Measurements from ENCODE around the gene OLIG2. TPM values are rescaled to one million over a fixed set of nuclear protein-coding genes. Genes with fewer than 3 reads are reported as not detected.

Gene OLIG2
- total RNA-seq, 3 donors from 2014 or later (not counting 1 experiment from before 2014, with no cell fraction given): not detected

DNA sequence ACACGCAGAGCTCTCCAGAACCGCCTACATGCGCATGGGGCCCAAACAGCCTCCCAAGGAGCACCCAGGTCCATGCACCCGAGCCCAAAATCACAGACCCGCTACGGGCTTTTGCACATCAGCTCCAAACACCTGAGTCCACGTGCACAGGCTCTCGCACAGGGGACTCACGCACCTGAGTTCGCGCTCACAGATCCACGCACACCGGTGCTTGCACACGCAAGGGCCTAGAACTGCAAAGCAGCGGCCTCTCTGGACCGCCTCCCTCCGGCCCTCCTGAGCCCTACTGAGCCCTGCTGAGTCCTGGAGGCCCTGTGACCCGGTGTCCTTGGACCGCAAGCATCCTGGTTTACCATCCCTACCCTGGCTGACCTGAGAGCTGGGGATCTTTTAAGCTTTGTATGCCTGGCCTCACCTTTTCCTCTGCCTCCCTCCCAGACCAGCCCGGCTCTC, 8.3 kb downstream of the OLIG2 start:
- Mint-ChIP-seq H3K9me3 (no peaks in the 10 kb centered on the region), H3K27me3 (ENCODE audit: low read depth in 2 of 2) (peaks cover 21 to 35% of the 10 kb centered on the region in 2 donors), H3K36me3 (no peaks in the 10 kb centered on the region), H3K4me3 (no peak overlapping the region), H3K4me1 (peaks cover 31% of the 10 kb centered on the region in 2 donors), H3K27ac (no peak overlapping the region)
- no peak for ATAC-seq
- TF ChIP-seq, protein P1, sequence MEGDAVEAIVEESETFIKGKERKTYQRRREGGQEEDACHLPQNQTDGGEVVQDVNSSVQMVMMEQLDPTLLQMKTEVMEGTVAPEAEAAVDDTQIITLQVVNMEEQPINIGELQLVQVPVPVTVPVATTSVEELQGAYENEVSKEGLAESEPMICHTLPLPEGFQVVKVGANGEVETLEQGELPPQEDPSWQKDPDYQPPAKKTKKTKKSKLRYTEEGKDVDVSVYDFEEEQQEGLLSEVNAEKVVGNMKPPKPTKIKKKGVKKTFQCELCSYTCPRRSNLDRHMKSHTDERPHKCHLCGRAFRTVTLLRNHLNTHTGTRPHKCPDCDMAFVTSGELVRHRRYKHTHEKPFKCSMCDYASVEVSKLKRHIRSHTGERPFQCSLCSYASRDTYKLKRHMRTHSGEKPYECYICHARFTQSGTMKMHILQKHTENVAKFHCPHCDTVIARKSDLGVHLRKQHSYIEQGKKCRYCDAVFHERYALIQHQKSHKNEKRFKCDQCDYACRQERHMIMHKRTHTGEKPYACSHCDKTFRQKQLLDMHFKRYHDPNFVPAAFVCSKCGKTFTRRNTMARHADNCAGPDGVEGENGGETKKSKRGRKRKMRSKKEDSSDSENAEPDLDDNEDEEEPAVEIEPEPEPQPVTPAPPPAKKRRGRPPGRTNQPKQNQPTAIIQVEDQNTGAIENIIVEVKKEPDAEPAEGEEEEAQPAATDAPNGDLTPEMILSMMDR (IDR thresholded peaks at IDR 0.05): no peak
- DNase-seq: no peak
- H3K4me1 ChIP-seq (ENCODE audit: control insufficient read depth, insufficient read depth, low read length): peaks cover 36% of the 10 kb centered on the region
- peaks cover 3% of the 10 kb centered on the region for H3K9me3 ChIP-seq (ENCODE audit: control insufficient read depth, insufficient read depth, low read length)
- intact Hi-C loops (cut with micrococcal nuclease): loop anchor here (2.0 kb wide), 1 partner anchor 13 kb away; no protein-coding TSS in a partner anchor
- H3K27me3 ChIP-seq (ENCODE audit: control insufficient read depth, insufficient read depth, low read length): peaks cover 42% of the 10 kb centered on the region
- H3K27ac ChIP-seq (ENCODE audit: low read length): no peak overlapping the region
- no peaks in the 10 kb centered on the region for H3K36me3 ChIP-seq (ENCODE audit: control insufficient read depth, insufficient read depth, low read length)
- no peak overlapping the region for H3K4me3 ChIP-seq (ENCODE audit: low read length)
- WGBS (ENCODE audit: insufficient coverage): 94% methylated on average over 20 of the region's 20 CpGs

DNA sequence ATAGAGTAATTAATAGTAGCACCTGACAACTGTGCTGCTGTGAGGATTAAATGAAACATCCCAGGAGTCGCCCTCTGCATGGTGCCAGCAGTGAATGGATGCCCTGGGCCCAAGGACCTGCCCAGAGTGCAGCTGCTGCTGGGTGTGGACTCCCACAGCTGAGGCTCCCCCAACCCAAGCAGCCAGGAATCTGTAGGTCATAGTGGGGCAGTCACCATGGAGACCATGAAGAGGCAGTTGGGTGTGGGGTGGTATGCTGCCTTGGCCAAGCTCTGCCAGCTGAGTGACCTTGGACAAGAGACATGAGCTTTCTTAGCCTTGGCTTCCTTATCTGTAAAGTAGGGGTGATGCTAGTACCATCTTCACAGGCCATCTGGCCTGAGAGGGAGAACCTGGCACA, 9.4 kb downstream of the OLIG2 start:
- intact Hi-C loops (cut with micrococcal nuclease): loop anchor here (2.0 to 5.0 kb wide), 2 partner anchors 14 to 42 kb away; no protein-coding TSS in a partner anchor
- no peak overlapping the region for H3K4me3 Mint-ChIP-seq
- no peaks in the 10 kb centered on the region for H3K36me3 ChIP-seq (ENCODE audit: control insufficient read depth, insufficient read depth, low read length)
- peaks cover 23 to 24% of the 10 kb centered on the region in 2 donors for H3K4me1 Mint-ChIP-seq
- H3K36me3 Mint-ChIP-seq: no peaks in the 10 kb centered on the region
- H3K4me1 ChIP-seq (ENCODE audit: control insufficient read depth, insufficient read depth, low read length): peaks cover 27% of the 10 kb centered on the region
- no peaks in the 10 kb centered on the region for H3K9me3 Mint-ChIP-seq
- ATAC-seq: no peak
- TF ChIP-seq, protein P1 (IDR thresholded peaks at IDR 0.05): no peak
- peaks cover 30% of the 10 kb centered on the region for H3K27me3 ChIP-seq (ENCODE audit: control insufficient read depth, insufficient read depth, low read length)
- peaks cover 14 to 24% of the 10 kb centered on the region in 2 donors for H3K27me3 Mint-ChIP-seq (ENCODE audit: low read depth in 2 of 2)
- WGBS (ENCODE audit: insufficient coverage): 100% methylated on average over 1 of the region's 1 CpG
- H3K4me3 ChIP-seq (ENCODE audit: low read length): no peak overlapping the region
- DNase-seq: no peak
- no peak overlapping the region for H3K27ac Mint-ChIP-seq
- no peaks in the 10 kb centered on the region for H3K9me3 ChIP-seq (ENCODE audit: control insufficient read depth, insufficient read depth, low read length)
- H3K27ac ChIP-seq (ENCODE audit: low read length): no peak overlapping the region

DNA sequence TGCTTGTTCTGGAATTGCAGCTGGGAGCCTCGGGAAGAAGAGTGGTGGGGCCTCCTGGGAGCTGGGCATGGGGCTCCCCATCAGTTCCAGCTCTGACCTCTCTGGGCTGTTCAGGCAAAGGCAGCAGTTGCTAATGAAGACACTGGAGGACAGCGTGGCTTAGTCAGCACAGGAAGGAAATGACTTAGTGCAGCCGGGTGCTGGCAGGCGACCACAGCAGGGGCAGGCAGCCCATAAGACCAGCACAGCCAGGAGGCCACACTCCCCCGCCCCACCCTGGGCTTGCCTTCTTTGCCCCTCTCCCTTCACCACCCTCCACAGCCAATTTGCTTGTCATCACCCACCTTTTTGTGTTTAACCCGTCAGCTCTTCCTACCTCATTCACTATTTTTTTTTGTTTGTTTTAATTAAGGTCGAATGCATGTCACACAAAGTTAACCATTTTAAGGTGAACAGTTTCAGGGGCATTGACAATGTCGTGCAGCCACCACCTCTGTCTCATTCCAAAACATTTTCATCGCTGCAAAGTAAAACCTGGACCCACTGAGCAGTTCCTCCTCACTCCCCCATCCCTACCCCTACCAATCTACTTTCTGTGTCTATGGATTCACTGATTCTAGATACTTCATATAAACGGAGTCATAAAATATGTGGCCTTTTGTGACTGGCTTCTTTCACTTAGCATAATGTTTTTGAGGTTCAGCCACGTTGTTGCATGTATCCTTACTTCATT, 10.9 kb downstream of the OLIG2 start:
- peak overlapping the region; percentile 59 to 86 for H3K27ac Mint-ChIP-seq

More for the DNA sequence above, 10.9 kb downstream of the OLIG2 start:
- peaks cover 27% of the 10 kb centered on the region for H3K4me1 ChIP-seq (ENCODE audit: control insufficient read depth, insufficient read depth, low read length)
- TF ChIP-seq, protein P1 (IDR thresholded peaks at IDR 0.05): no peak
- H3K27me3 ChIP-seq (ENCODE audit: control insufficient read depth, insufficient read depth, low read length): peaks cover 18% of the 10 kb centered on the region
- intact Hi-C loops (cut with micrococcal nuclease): loop anchor here (5.0 kb wide), 1 partner anchor 41 kb away; no protein-coding TSS in a partner anchor
- ATAC-seq: peak; percentile 92 to 99 (median 98)
- no peaks in the 10 kb centered on the region for H3K9me3 ChIP-seq (ENCODE audit: control insufficient read depth, insufficient read depth, low read length)
- no peak overlapping the region for H3K4me3 ChIP-seq (ENCODE audit: low read length)
- no peaks in the 10 kb centered on the region for H3K36me3 Mint-ChIP-seq
- no peaks in the 10 kb centered on the region for H3K9me3 Mint-ChIP-seq
- 10% methylated on average over 10 of the region's 11 CpGs for WGBS (ENCODE audit: insufficient coverage)
- H3K36me3 ChIP-seq (ENCODE audit: control insufficient read depth, insufficient read depth, low read length): no peaks in the 10 kb centered on the region
- DNase-seq: peak; percentile 44 to 61
- H3K27me3 Mint-ChIP-seq (ENCODE audit: low read depth in 2 of 2): peaks cover 20 to 27% of the 10 kb centered on the region in 2 donors
- peak overlapping the region; percentile 38 for H3K4me3 Mint-ChIP-seq
- no peak overlapping the region for H3K27ac ChIP-seq (ENCODE audit: low read length)
- H3K4me1 Mint-ChIP-seq: peaks cover 23 to 24% of the 10 kb centered on the region in 2 donors

All from natural killer cell (primary cell).